HEK293T (cell line): ENCODE results near the gene CRYL1.

Source experiments
- CTCF ChIA-PET: fragments of 350-600 bp; formaldehyde crosslinking; extraction: SDS; loops from one replicate; lab custom pipeline; 2021; ENCODE audit warnings: antibody characterized with exemption, inconsistent platforms; lab: Yijun Ruan, JAX
- POLR2A ChIA-PET: fragments of 350-600 bp; formaldehyde crosslinking; extraction: SDS; loops from one replicate; lab custom pipeline; 2020; ENCODE audit warnings: antibody characterized with exemption, inconsistent platforms; lab: Yijun Ruan, JAX
- DNase-seq: peaks from one replicate; pipeline ENCODE4 v3.0.0; 2012; ENCODE audit warnings: mixed read lengths; ENCODE audit errors: extremely low spot score
- ARNT ChIP-seq: fragments of 450-650 bp; IDR thresholded peaks from 2 replicates; pipeline ENCODE4 v1.6.1; 2017; ENCODE audit warnings: mild to moderate bottlenecking
- BHLHE40 ChIP-seq: fragments of 450-650 bp; IDR thresholded peaks from 2 replicates; pipeline ENCODE4 v1.6.1; 2016; ENCODE audit warnings: mild to moderate bottlenecking, moderate library complexity, borderline replicate concordance
- CTBP1 ChIP-seq: fragments of 450-650 bp; IDR thresholded peaks from 2 replicates; pipeline ENCODE4 v1.6.1; 2016; ENCODE audit warnings: borderline replicate concordance
- ELF4 ChIP-seq: fragments of 450-650 bp; IDR thresholded peaks from 2 replicates; pipeline ENCODE4 v1.6.1; 2017; ENCODE audit warnings: antibody characterized with exemption
- FOXA1 ChIP-seq: fragments of 450-650 bp; IDR thresholded peaks from 2 replicates; pipeline ENCODE4 v1.6.1; 2016; ENCODE audit warnings: mild to moderate bottlenecking
- FOXK2 ChIP-seq: fragments of 450-650 bp; IDR thresholded peaks from 2 replicates; pipeline ENCODE4 v1.6.1; 2016; ENCODE audit warnings: mild to moderate bottlenecking
- FOXM1 ChIP-seq: fragments of 450-650 bp; IDR thresholded peaks from 2 replicates; pipeline ENCODE4 v1.6.1; 2017; ENCODE audit warnings: mild to moderate bottlenecking, borderline replicate concordance
- HDGF ChIP-seq: fragments of 450-650 bp; IDR thresholded peaks from 2 replicates; pipeline ENCODE4 v1.6.1; 2017; ENCODE audit warnings: antibody characterized with exemption, borderline replicate concordance
- L3MBTL2 ChIP-seq: fragments of 450-650 bp; conservative IDR thresholded peaks from 2 replicates; pipeline ENCODE4 v1.6.1; 2016; ENCODE audit warnings: mild to moderate bottlenecking
- LEF1 ChIP-seq: fragments of 450-650 bp; IDR thresholded peaks from 2 replicates; pipeline ENCODE4 v1.6.1; 2017; ENCODE audit warnings: mild to moderate bottlenecking, borderline replicate concordance
- NFRKB ChIP-seq: fragments of 450-650 bp; IDR thresholded peaks from 2 replicates; pipeline ENCODE4 v1.6.1; 2016; ENCODE audit warnings: mild to moderate bottlenecking, moderate library complexity
- PKNOX1 ChIP-seq: fragments of 450-650 bp; IDR thresholded peaks from 2 replicates; pipeline ENCODE4 v1.6.1; 2016
- SP1 ChIP-seq: fragments of 450-650 bp; IDR thresholded peaks from 2 replicates; pipeline ENCODE4 v1.6.1; 2017
- SUZ12 ChIP-seq: fragments of 450-650 bp; IDR thresholded peaks from 2 replicates; pipeline ENCODE4 v1.6.1; 2016; ENCODE audit warnings: mild to moderate bottlenecking
- TARDBP ChIP-seq: fragments of 450-650 bp; IDR thresholded peaks from 2 replicates; pipeline ENCODE4 v1.6.1; 2016
- ZNF384 ChIP-seq: fragments of 450-650 bp; IDR thresholded peaks from 2 replicates; pipeline ENCODE4 v1.6.1; 2016

CRYL1 gene

GRCh38 chr13:20525601-20526544 lies at the start of gene CRYL1:
Gene CRYL1, minus strand, starts transcription at chr13:20525857. Its CDS starts 63 bp downstream, at chr13:20525794.
- ChIA-PET POLR2A (interaction anchor here (0.6 to 1.0 kb wide), 2 partner anchors 20 to 22 kb away, joined by 3 read pairs; no protein-coding TSS in a partner anchor), CTCF (no interaction called here)
- TF ChIP-seq L3MBTL2 = 0 out of 2 replicates have a peak, but pooled peaks have one; percentile 48
- TF ChIP-seq LEF1 = no peak
- no peak for TF ChIP-seq ZNF384
- peak; percentile 53 for DNase-seq

GRCh38 chr13:20573636-20574035 lies 48.0 kb upstream of the CRYL1 start:
- TF ChIP-seq FOXK2 (no peak), ZNF384 (no peak), SP1 (no peak), LEF1 (no peak), FOXM1 (no peak), CTBP1 (no peak), SUZ12 (no peak), BHLHE40 (no peak), PKNOX1 (no peak), L3MBTL2 (no peak), HDGF (no peak), NFRKB (no peak), FOXA1 (no peak)
- POLR2A ChIA-PET = no interaction called here
- CTCF ChIA-PET = no interaction called here
- DNase-seq = no peak

- POLR2A ChIA-PET = no interaction called here
Observed at GRCh38 chr13:20573186-20573585, 47.5 kb upstream of the CRYL1 start.

GRCh38 chr13:20571676-20572075 lies 46.0 kb upstream of the CRYL1 start:
- ChIA-PET CTCF (no interaction called here), POLR2A (no interaction called here)
- no peak for DNase-seq
- TF ChIP-seq FOXK2 (no peak), ELF4 (no peak), LEF1 (no peak), ARNT (no peak), PKNOX1 (no peak), HDGF (no peak)

More at GRCh38 chr13:20573186-20573585, 47.5 kb upstream of the CRYL1 start:
- DNase-seq = no peak
- TF ChIP-seq TARDBP (no peak), FOXM1 (no peak), HDGF (no peak), PKNOX1 (no peak), CTBP1 (no peak)
- CTCF ChIA-PET = no interaction called here

- DNase-seq = no peak
- ChIA-PET CTCF (no interaction called here), POLR2A (no interaction called here)
- TF ChIP-seq HDGF (no peak), L3MBTL2 (no peak), FOXK2 (no peak), ELF4 (no peak), NFRKB (no peak), CTBP1 (no peak), LEF1 (no peak), SP1 (no peak), SUZ12 (no peak), PKNOX1 (no peak), BHLHE40 (no peak), TARDBP (no peak), FOXA1 (no peak), FOXM1 (no peak)
Observed at GRCh38 chr13:20570517-20570916, 44.9 kb upstream of the CRYL1 start.

GRCh38 chr13:20567881-20568528 lies 42.3 kb upstream of the CRYL1 start:
- ChIA-PET CTCF (interaction anchor here (0.7 kb wide), 1 partner anchor 99 kb away, joined by 4 read pairs; no protein-coding TSS in a partner anchor), POLR2A (interaction anchor here (1.0 to 1.6 kb wide), 3 partner anchors 11 to 136 kb away, joined by 3 to 5 read pairs (median 3); no protein-coding TSS in a partner anchor)
- DNase-seq = no peak
- TF ChIP-seq FOXM1 (no peak), LEF1 (no peak), FOXA1 (no peak), TARDBP (no peak)
